HuH-7.5 (cell line): Measurements from ENCODE around the gene KCTD13.
"Not testable (repeated sequence)": the region's sequence is repeated elsewhere in the genome, so short reads cannot be mapped to it uniquely, and the experiment has no call there.

ENCODE experiments used
- DNase-seq: peaks from one replicate; pipeline ENCODE4 v3.0.0; 2011; ENCODE audit warnings: low spot score

KCTD13 gene

GRCh38 chr16:29906520-29907244 is 19.3 kb downstream of the KCTD13 start:
- DNase-seq: no peak

GRCh38 chr16:29905668-29906067 is 20.4 kb downstream of the KCTD13 start:
- DNase-seq: no peak

GRCh38 chr16:29904947-29905346 is 21.1 kb downstream of the KCTD13 start:
- DNase-seq: no peak

- DNase-seq: no peak
Observed at GRCh38 chr16:29903590-29903989, 22.4 kb downstream of the KCTD13 start.

DNA sequence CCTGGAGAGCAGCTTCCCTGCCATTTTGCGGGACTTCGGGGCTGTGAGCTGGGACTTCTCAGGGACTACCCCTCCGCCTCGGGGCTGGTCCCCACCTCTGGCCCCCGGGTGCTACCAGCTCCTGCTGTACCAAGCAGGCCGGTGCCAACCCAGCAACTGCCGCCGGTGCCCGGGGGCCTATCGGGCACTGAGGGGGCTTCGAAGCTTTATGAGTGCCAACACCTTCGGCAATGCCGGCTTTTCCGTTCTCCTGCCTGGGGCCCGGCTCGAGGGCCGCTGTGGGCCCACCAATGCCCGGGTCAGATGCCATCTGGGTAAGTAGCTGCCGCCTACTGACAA is 24.4 kb downstream of the KCTD13 start:
- DNase-seq: no peak

DNA sequence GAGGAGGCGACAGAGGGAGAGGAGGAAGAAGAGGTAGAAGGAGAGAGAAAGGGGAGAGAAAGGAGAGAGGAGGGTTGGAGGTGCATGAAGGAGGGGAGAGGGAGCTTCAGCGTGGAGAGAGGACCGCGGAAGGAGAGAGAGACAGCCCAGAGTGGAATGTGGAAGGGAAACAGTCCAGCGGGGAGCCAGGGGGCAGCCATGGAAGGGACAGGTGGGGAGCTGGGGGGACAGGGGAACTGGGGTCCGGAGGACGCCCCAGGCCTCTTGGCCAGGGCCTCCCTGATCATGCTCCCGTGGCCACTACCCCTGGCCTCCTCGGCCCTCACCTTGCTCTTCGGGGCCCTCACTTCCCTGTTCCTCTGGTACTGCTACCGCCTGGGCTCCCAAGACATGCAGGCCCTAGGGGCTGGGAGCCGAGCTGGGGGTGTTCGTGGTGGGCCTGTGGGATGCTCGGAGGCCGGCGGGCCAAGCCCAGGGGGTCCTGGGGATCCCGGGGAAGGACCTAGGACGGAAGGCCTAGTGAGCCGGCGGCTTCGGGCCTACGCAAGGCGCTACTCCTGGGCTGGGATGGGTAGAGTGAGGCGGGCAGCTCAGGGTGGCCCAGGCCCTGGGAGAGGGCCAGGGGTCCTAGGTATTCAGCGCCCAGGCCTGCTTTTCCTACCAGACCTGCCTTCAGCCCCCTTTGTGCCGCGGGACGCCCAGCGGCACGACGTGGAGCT is 25.0 kb downstream of the KCTD13 start:
- no peak for DNase-seq

- peak; percentile 82 for DNase-seq
Observed at GRCh38 chr16:29900102-29900887, 25.7 kb downstream of the KCTD13 start, which contains the start of gene ASPHD1. TSS of gene ASPHD1 (plus strand) at chr16:29900488. CDS start at chr16:29900972, 484 bp downstream.

DNA sequence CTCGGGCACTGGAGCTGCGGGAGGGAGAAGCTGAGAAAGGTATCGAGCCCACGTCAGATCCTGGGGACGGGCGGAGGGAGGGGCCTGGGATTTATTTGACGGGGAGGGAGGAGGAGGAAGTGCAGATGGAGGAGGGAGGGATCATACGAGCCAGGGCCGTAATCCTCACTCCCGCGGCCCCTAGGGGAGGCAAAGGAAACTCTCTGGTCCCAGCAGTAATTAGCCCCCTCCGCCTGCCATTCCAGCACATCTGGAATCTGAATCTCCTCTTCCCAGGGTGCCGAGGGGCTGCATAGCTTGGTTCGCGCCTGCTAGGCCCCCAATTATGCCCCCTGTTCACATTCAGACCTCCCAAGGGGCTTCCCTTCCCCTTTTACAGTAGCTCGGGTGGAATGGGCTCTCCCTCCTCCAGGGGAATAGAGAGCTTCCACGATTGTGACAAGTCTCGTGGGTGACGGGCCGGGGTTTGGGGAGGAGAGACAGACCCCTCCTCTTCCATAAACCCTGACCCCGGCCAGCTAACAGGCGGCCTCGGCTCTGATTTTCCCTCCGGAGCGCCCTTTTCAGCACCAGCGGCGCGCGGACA is 26.4 kb downstream of the KCTD13 start, which contains the start of gene SEZ6L2:
Gene SEZ6L2 (minus strand): TSS at position 35 of the 586 bp plus-strand sequence. CDS start 531 bp downstream, outside the sequence.
- peak; percentile 92 for DNase-seq

DNA sequence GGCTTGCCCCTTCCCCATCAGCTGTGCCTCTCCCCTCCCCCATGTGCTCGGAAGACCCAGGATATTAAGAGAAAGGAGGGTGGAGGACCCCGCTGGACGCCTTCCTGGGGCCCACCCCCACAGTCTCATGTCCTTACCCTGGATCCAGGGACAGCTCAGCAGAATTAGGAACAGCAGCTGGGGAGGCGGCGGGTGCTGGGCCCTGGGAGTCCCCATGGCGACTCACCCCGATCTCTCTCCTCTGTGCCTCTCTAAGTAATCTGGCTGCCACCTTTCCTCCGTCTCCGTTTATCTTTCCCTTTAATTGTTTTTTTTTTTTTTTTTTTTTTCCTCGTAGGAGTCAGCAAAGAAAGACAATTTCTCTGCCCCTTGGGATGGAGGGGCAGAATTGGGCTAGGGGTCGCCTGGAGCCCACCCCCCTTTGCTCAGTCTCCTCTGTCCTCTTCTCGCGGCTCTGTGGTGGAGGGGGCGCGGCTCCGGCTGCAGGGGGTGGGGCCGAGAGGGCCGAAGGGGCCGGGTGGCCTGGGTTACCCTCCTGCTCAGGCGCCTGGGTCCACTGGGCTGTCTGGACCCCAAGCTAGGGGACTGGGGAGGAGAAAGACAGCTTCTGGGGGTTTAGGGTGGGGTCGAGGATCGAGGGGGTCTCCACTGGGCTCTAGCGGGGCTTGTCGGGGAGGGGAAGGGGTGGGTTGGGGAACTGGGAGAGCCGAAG is 27.1 kb downstream of the KCTD13 start:
- peak; percentile 82 for DNase-seq

GRCh38 chr16:29898135-29898803 is 27.8 kb downstream of the KCTD13 start:
- DNase-seq: no peak

GRCh38 chr16:29897333-29897732 is 28.7 kb downstream of the KCTD13 start:
- no peak for DNase-seq

DNA sequence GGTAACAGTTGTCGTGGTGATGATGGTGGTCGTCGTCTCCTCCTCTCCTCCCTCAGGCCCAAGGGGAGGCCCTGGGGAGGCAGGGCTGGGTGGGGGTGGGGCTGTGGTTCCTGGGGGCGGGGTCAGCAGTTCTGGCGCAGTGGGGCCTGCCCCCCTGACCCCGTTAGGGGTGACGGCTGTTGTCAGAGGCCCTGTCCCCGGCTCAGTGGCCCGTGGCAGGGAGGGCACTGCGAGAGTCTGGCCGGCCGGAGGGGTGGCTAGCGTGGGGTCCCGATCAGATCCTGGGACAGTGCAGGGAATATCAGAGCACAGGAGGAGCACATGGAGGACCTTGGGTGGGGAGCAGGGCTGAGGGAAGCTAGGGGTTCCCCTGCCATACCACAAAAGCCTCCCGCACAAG is 29.2 kb downstream of the KCTD13 start:
- no peak for DNase-seq

- DNase-seq: no peak
Observed at GRCh38 chr16:29894352-29894751, 31.7 kb downstream of the KCTD13 start.

DNA sequence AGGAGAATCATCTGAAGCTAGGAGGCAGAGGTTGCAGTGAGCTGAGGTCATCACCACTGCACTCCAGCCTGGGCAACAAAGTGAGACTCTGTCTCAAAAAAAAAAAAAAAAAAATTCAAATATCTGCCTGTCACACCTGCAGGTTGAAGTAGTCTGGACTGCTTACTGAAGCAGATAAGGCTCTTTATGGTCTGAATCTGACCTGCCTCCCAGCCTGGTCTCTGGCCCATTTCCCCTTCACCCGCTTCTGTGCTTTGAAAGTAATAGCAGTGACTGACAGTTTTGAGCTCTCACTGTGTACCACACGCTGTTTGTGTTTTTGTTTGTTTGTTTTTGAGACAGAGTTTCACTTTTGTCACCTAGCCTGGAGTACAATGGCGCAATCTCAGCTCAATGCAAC is 32.5 kb downstream of the KCTD13 start:
- no peak for DNase-seq

GRCh38 chr16:29892458-29892813 is 33.6 kb downstream of the KCTD13 start:
- no peak for DNase-seq

GRCh38 chr16:29891525-29892457 is 34.2 kb downstream of the KCTD13 start:
- peak; percentile 50 for DNase-seq

DNA sequence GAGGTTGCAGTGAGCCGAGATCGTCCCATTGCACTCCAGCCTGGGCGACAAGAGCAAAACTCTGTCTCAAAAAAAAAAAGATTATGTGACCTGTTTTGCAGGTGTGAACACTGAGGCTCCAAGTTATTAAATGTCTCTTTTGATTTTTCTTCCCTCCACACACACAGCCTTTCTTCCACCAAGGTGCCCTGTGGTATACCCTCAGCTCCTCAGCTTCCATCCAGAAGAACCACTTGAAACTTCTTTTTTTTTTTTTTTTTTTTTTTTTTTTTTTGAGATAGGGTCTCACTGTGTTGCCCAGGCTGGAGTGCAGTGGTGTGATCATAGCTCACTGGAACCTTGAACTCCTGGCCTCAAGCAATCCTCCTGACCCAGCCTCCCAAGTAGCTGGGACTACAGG is 36.7 kb downstream of the KCTD13 start:
- not testable (repeated sequence) for DNase-seq

DNA sequence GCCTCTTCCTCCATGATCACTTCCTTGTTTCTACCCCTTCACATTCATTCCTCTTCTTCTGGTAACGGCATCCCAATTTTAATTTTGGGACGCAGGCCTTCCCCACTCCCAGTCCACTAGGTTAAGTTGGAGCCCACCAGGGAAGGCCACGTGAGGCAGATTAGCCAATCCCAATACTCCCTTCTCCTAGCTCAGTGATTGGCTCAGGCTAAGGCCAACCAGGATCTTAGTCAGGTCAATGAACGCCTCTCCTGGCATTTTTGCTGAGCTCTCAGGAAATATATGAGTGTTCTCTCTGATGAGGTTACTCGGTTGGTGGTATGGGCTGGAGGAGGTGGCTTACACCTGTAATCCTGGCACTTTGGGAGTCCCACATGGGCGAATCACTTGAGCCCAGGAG is 42.0 kb downstream of the KCTD13 start:
- no peak for DNase-seq

DNA sequence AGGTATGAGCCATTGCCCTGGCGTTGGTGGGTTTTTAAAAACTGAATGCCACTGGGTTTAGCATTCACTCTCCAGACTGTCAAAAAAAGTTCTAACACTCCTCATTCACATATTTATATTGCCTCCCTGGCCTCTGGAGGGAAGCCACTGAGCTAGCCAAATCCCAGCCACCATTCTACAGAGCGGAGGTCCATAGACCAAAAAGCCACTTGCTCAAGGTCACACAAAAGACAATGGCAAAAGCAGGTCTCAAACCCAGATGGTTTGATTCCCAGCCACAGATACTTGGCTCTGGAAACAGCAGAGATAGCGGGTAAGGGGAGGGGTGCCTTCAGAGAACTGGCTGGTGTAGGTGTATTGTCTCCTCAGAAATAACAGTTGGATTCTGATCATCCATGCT is 45.0 kb downstream of the KCTD13 start:
- no peak for DNase-seq

GRCh38 chr16:29878172-29878571 is 47.9 kb downstream of the KCTD13 start:
- DNase-seq: no peak
